Stomach smooth muscle (tissue), 2 donors: ENCODE results near the gene LRMDA.
A peak's percentile ranks its signal among the peaks of the same experiment; 100 is the strongest.

ENCODE experiments used
- H3K27ac ChIP-seq: one replicate; pipeline ENCODE4 v1.7.0; 2013; ENCODE audit warnings: mild to moderate bottlenecking, low read length, inconsistent platforms
- H3K27me3 ChIP-seq, 2 donors: one replicate each; pipeline ENCODE4 v1.7.0; 2013; ENCODE audit warnings: low read length in 2 of 2; ENCODE audit not compliant: insufficient read depth in 2 of 2, control insufficient read depth in 1 of 2
- H3K36me3 ChIP-seq, 2 donors: one replicate each; pipeline ENCODE4 v1.7.0; 2013; ENCODE audit warnings: low read length in 2 of 2; ENCODE audit not compliant: control insufficient read depth in 2 of 2, insufficient read depth in 2 of 2
- H3K4me1 ChIP-seq: one replicate; pipeline ENCODE4 v1.7.0; 2013; ENCODE audit warnings: low read length; ENCODE audit not compliant: control insufficient read depth, insufficient read depth
- H3K4me3 ChIP-seq, 2 donors: one replicate each; pipeline ENCODE4 v1.7.0; 2013; ENCODE audit warnings: low read length in 2 of 2
- H3K9ac ChIP-seq, 2 donors: one replicate each; pipeline ENCODE4 v1.7.0; 2013; ENCODE audit warnings: low read length in 2 of 2, mild to moderate bottlenecking in 1 of 2
- H3K9me3 ChIP-seq, 2 donors: one replicate each; pipeline ENCODE4 v1.7.0; 2013; ENCODE audit warnings: low read length in 2 of 2; ENCODE audit not compliant: control insufficient read depth in 2 of 2
- donor health status: healthy.
- donor health status: Pancreatic carcinoma.

The LRMDA gene

GRCh38 chr10:76459016-76459730, 1027.7 kb downstream of the LRMDA start:
- Histone ChIP-seq H3K36me3 (no peaks in the 10 kb centered on the region), H3K4me1 (peaks cover 22% of the 10 kb centered on the region), H3K4me3 (peak overlapping the region in 1 of 2 donors; percentile 30), H3K9ac (no peak overlapping the region), H3K27me3 (no peaks in the 10 kb centered on the region), H3K9me3 (no peaks in the 10 kb centered on the region), H3K27ac (peak overlapping the region; percentile 55)

- H3K9ac ChIP-seq, result no peak overlapping the region
- no peaks in the 10 kb centered on the region for H3K9me3 ChIP-seq
- no peaks in the 10 kb centered on the region for H3K27me3 ChIP-seq
- no peaks in the 10 kb centered on the region for H3K36me3 ChIP-seq
- no peak overlapping the region for H3K4me3 ChIP-seq
- H3K27ac ChIP-seq, result no peak overlapping the region
- H3K4me1 ChIP-seq, result peaks cover 22% of the 10 kb centered on the region
Measured at GRCh38 chr10:76461024-76461423, 1029.6 kb downstream of the LRMDA start.

GRCh38 chr10:76463111-76463510, 1031.7 kb downstream of the LRMDA start:
- Histone ChIP-seq H3K4me1 (peaks cover 20% of the 10 kb centered on the region), H3K36me3 (no peaks in the 10 kb centered on the region), H3K27ac (no peak overlapping the region), H3K9me3 (no peaks in the 10 kb centered on the region), H3K4me3 (no peak overlapping the region), H3K9ac (no peak overlapping the region), H3K27me3 (no peaks in the 10 kb centered on the region)

- Histone ChIP-seq H3K27me3 (no peaks in the 10 kb centered on the region), H3K9me3 (no peaks in the 10 kb centered on the region), H3K4me1 (no peaks in the 10 kb centered on the region), H3K27ac (no peak overlapping the region), H3K36me3 (no peaks in the 10 kb centered on the region), H3K4me3 (no peak overlapping the region), H3K9ac (no peak overlapping the region)
Measured at GRCh38 chr10:76466836-76467503, 1035.5 kb downstream of the LRMDA start.

GRCh38 chr10:76469675-76470074, 1038.3 kb downstream of the LRMDA start:
- Histone ChIP-seq H3K4me3 (no peak overlapping the region), H3K9me3 (no peaks in the 10 kb centered on the region), H3K36me3 (no peaks in the 10 kb centered on the region), H3K27ac (no peak overlapping the region), H3K9ac (no peak overlapping the region), H3K27me3 (no peaks in the 10 kb centered on the region), H3K4me1 (no peaks in the 10 kb centered on the region)

- Histone ChIP-seq H3K27me3 (no peaks in the 10 kb centered on the region), H3K4me1 (peaks cover 4% of the 10 kb centered on the region), H3K9ac (no peak overlapping the region), H3K9me3 (no peaks in the 10 kb centered on the region), H3K36me3 (no peaks in the 10 kb centered on the region), H3K27ac (no peak overlapping the region), H3K4me3 (no peak overlapping the region)
Measured at GRCh38 chr10:76479103-76479790, 1047.8 kb downstream of the LRMDA start.

GRCh38 chr10:76481178-76481577, 1049.8 kb downstream of the LRMDA start:
- no peak overlapping the region for H3K27ac ChIP-seq
- peaks cover 4% of the 10 kb centered on the region for H3K4me1 ChIP-seq
- H3K36me3 ChIP-seq, result no peaks in the 10 kb centered on the region
- no peak overlapping the region for H3K4me3 ChIP-seq
- no peak overlapping the region for H3K9ac ChIP-seq
- no peaks in the 10 kb centered on the region for H3K27me3 ChIP-seq
- H3K9me3 ChIP-seq, result no peaks in the 10 kb centered on the region

- no peaks in the 10 kb centered on the region for H3K36me3 ChIP-seq
- H3K27me3 ChIP-seq, result no peaks in the 10 kb centered on the region
- peaks cover 0 to 5% of the 10 kb centered on the region in 2 donors for H3K9me3 ChIP-seq
- no peaks in the 10 kb centered on the region for H3K4me1 ChIP-seq
- no peak overlapping the region for H3K27ac ChIP-seq
- H3K4me3 ChIP-seq, result no peak overlapping the region
- no peak overlapping the region for H3K9ac ChIP-seq
Measured at GRCh38 chr10:76487582-76487981, 1056.2 kb downstream of the LRMDA start.

GRCh38 chr10:76488602-76489001, 1057.2 kb downstream of the LRMDA start:
- no peaks in the 10 kb centered on the region for H3K36me3 ChIP-seq
- H3K27me3 ChIP-seq, result no peaks in the 10 kb centered on the region
- peaks cover 7 to 8% of the 10 kb centered on the region in 2 donors for H3K9me3 ChIP-seq
- no peak overlapping the region for H3K9ac ChIP-seq
- no peak overlapping the region for H3K27ac ChIP-seq
- H3K4me1 ChIP-seq, result no peaks in the 10 kb centered on the region
- H3K4me3 ChIP-seq, result no peak overlapping the region

- no peaks in the 10 kb centered on the region for H3K27me3 ChIP-seq
- no peak overlapping the region for H3K9ac ChIP-seq
- no peaks in the 10 kb centered on the region for H3K4me1 ChIP-seq
- no peak overlapping the region for H3K4me3 ChIP-seq
- no peak overlapping the region for H3K27ac ChIP-seq
- H3K36me3 ChIP-seq, result no peaks in the 10 kb centered on the region
- H3K9me3 ChIP-seq, result peaks cover 7 to 8% of the 10 kb centered on the region in 2 donors
Measured at GRCh38 chr10:76491216-76491615, 1059.8 kb downstream of the LRMDA start.
